Fibroblast of pulmonary artery (primary cell): ENCODE data around the gene KRT2.

Experiments
- DNase-seq: peaks from one replicate; pipeline ENCODE4 v3.0.0-alpha.2; 2010; ENCODE audit warnings: low read depth
- H3K4me3 ChIP-seq: replicated peaks from 2 replicates; pipeline ENCODE4 v1.5.1; 2011; ENCODE audit warnings: low read depth, mild to moderate bottlenecking, control low read depth, low read length, moderate library complexity
- CTCF ChIP-seq: IDR thresholded peaks from 2 replicates; pipeline ENCODE4 v1.5.1; 2011; ENCODE audit warnings: mild to moderate bottlenecking, control low read depth, low read length, inconsistent platforms; ENCODE audit errors: missing control alignments

KRT2 gene

GRCh38 chr12:52667931-52668330 is 15.9 kb upstream of the KRT2 start:
- no peak overlapping the region for H3K4me3 ChIP-seq
- DNase-seq = no peak
- no peak for TF ChIP-seq CTCF

- TF ChIP-seq CTCF = peak; percentile 33
- no peak for DNase-seq
- H3K4me3 ChIP-seq = no peak overlapping the region
Observed at GRCh38 chr12:52667509-52667908, 15.5 kb upstream of the KRT2 start.

- no peak for TF ChIP-seq CTCF
- no peak for DNase-seq
- no peak overlapping the region for H3K4me3 ChIP-seq
Observed at GRCh38 chr12:52666471-52666870, 14.5 kb upstream of the KRT2 start.

- DNase-seq = no peak
- no peak overlapping the region for H3K4me3 ChIP-seq
- TF ChIP-seq CTCF = no peak
Observed at GRCh38 chr12:52663420-52663819, 11.4 kb upstream of the KRT2 start.

GRCh38 chr12:52662918-52663229 is 10.9 kb upstream of the KRT2 start:
- no peak for TF ChIP-seq CTCF
- no peak for DNase-seq
- no peak overlapping the region for H3K4me3 ChIP-seq

- DNase-seq = no peak
- no peak overlapping the region for H3K4me3 ChIP-seq
- TF ChIP-seq CTCF = no peak
Observed at GRCh38 chr12:52662093-52662917, 10.3 kb upstream of the KRT2 start.

- H3K4me3 ChIP-seq = no peak overlapping the region
- DNase-seq = no peak
Observed at GRCh38 chr12:52661668-52662067, 9.7 kb upstream of the KRT2 start.

More at GRCh38 chr12:52661668-52662067, 9.7 kb upstream of the KRT2 start:
- TF ChIP-seq CTCF = no peak
